ENCODE data around the gene ETFBKMT.

DNA sequence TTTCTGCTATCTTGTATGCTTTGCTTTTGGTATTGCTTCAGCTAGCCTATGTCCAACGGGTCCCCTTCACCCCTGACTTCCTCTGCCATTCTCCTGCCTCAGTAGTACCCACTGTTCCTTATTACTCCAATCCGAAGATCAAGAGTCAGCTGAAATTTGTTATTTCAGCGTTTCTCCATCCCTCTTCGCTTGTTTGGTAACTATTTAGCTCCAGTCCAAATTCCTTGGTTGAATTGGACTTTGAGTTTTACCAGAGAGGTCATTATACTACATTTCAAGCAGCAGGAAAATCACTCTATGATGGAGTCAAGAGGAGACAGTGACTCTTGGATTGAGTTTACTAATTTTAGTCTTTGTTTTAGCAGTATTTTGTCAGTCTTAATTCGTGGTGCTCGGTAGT lies 4.5 kb downstream of the ETFBKMT start:
- no peak for TF ChIP-seq CTCF (IDR thresholded peaks at IDR 0.05)
- no peak for TF ChIP-seq POLR2A (IDR thresholded peaks at IDR 0.05)
